OCI-LY3 (cell line): Measurements from ENCODE around the gene DYNLL2.
A peak's percentile ranks its signal among the peaks of the same experiment; 100 is the strongest.
"Not testable (repeated sequence)": the region's sequence is repeated elsewhere in the genome, so short reads cannot be mapped to it uniquely, and the experiment has no call there.

ENCODE experiments used
- H2AFZ ChIP-seq: fragments of 200-600, 300-600 bp; shearing (Covaris generic); 2 replicates; pipeline ENCODE4 v1.6.0; 2014; ENCODE audit warnings: antibody characterized with exemption, low read depth, low read length
- H3K27ac ChIP-seq: fragments of 200-600, 300-600 bp; sonication (generic); 2 replicates; pipeline ENCODE4 v1.5.1; 2014; ENCODE audit warnings: mild to moderate bottlenecking, low read length, moderate library complexity, mixed read lengths
- H3K27me3 ChIP-seq: fragments of 200-600, 300-600 bp; sonication (generic); 2 replicates; pipeline ENCODE4 v1.6.1; 2014; ENCODE audit warnings: low read depth, low read length, mixed read lengths
- H3K36me3 ChIP-seq: fragments of 200-600, 300-600 bp; sonication (generic); replicated peaks from 2 replicates; pipeline ENCODE3; 2014; ENCODE audit warnings: low read depth, low read length, mixed read lengths
- H3K4me1 ChIP-seq: fragments of 300-600, 200-600 bp; sonication (generic); 2 replicates; pipeline ENCODE4 v1.6.1; 2014; ENCODE audit warnings: low read length, mixed read lengths
- H3K4me2 ChIP-seq: fragments of 200-600, 300-600 bp; sonication (generic); 2 replicates; pipeline ENCODE4 v1.6.1; 2014; ENCODE audit warnings: low read length, mixed read lengths
- H3K4me3 ChIP-seq: fragments of 300-600, 200-600 bp; sonication (generic); 2 replicates; pipeline ENCODE4 v1.5.1; 2014; ENCODE audit warnings: antibody characterized with exemption, mild to moderate bottlenecking, low read length, moderate library complexity
- H3K79me2 ChIP-seq: fragments of 300-600, 200-600 bp; shearing (Covaris generic); 2 replicates; pipeline ENCODE4 v1.6.1; 2014; ENCODE audit warnings: mild to moderate bottlenecking, low read length, mixed read lengths
- H3K9ac ChIP-seq: fragments of 300-600, 200-600 bp; shearing (Covaris generic); 2 replicates; pipeline ENCODE4 v1.6.0; 2014; ENCODE audit warnings: mild to moderate bottlenecking, low read length, moderate library complexity
- H3K9me3 ChIP-seq: fragments of 200-600, 300-600 bp; shearing (Covaris generic); 2 replicates; pipeline ENCODE4 v1.6.1; 2014; ENCODE audit warnings: low read length, mixed read lengths; ENCODE audit not compliant: insufficient read depth
- H4K20me1 ChIP-seq: fragments of 200-600, 300-600 bp; sonication (generic); 2 replicates; pipeline ENCODE4 v1.6.1; 2016; ENCODE audit warnings: low read length, mixed read lengths; ENCODE audit not compliant: insufficient read depth
- CTCF ChIP-seq: fragments of 200-600, 300-600 bp; sonication (generic); IDR thresholded peaks from 2 replicates; pipeline ENCODE4 v1.5.1; 2014; ENCODE audit warnings: antibody characterized with exemption, low read length, low read depth
- EZH2phosphoT487 ChIP-seq: fragments of 200-600 bp; shearing (Covaris generic); IDR thresholded peaks from 2 replicates; pipeline ENCODE4 v1.6.1; 2018; ENCODE audit warnings: antibody characterized with exemption, mixed run types, low read depth

DYNLL2 gene

GRCh38 chr17:58119491-58119890 lies 36.3 kb downstream of the DYNLL2 start:
- Histone ChIP-seq H3K9me3 (no peaks in the 10 kb centered on the region), H3K4me2 (no peak overlapping the region), H3K27ac (no peak overlapping the region), H3K36me3 (no peaks in the 10 kb centered on the region), H3K27me3 (0 out of 2 replicates have a peak, but pooled peaks cover 3% of the 10 kb centered on the region), H2AFZ (no peak overlapping the region), H3K4me1 (no peaks in the 10 kb centered on the region), H3K9ac (no peak overlapping the region), H3K79me2 (no peaks in the 10 kb centered on the region), H4K20me1 (no peaks in the 10 kb centered on the region), H3K4me3 (no peak overlapping the region)
- TF ChIP-seq CTCF (no peak), EZH2phosphoT487 (no peak)

- no peaks in the 10 kb centered on the region for H3K79me2 ChIP-seq
- H3K9me3 ChIP-seq = no peaks in the 10 kb centered on the region
- H4K20me1 ChIP-seq = no peaks in the 10 kb centered on the region
- H3K36me3 ChIP-seq = no peaks in the 10 kb centered on the region
- H3K4me1 ChIP-seq = no peaks in the 10 kb centered on the region
- no peak overlapping the region for H3K4me2 ChIP-seq
- no peak overlapping the region for H3K9ac ChIP-seq
- no peaks in the 10 kb centered on the region; the same call in 1 of the 2 replicates for H3K27me3 ChIP-seq
- H3K4me3 ChIP-seq = no peak overlapping the region
- no peak overlapping the region for H2AFZ ChIP-seq
- no peak for TF ChIP-seq CTCF
- TF ChIP-seq EZH2phosphoT487 = no peak
- no peak overlapping the region for H3K27ac ChIP-seq
These were observed 37.1 kb downstream of the DYNLL2 start for GRCh38 chr17:58120195-58120822.

GRCh38 chr17:58121925-58122324 lies 38.7 kb downstream of the DYNLL2 start:
- Histone ChIP-seq H3K4me2 (no peak overlapping the region), H3K27me3 (peaks cover 11% of the 10 kb centered on the region; the same call in 1 of the 2 replicates), H3K27ac (no peak overlapping the region), H4K20me1 (no peaks in the 10 kb centered on the region), H3K9ac (no peak overlapping the region), H2AFZ (no peak overlapping the region), H3K9me3 (no peaks in the 10 kb centered on the region), H3K79me2 (no peaks in the 10 kb centered on the region), H3K4me1 (no peaks in the 10 kb centered on the region), H3K36me3 (no peaks in the 10 kb centered on the region), H3K4me3 (no peak overlapping the region)
- TF ChIP-seq EZH2phosphoT487 (no peak), CTCF (peak; percentile 48)

GRCh38 chr17:58127846-58128245 lies 44.6 kb downstream of the DYNLL2 start:
- Histone ChIP-seq H3K9ac (no peak overlapping the region), H3K4me3 (no peak overlapping the region), H3K4me2 (no peak overlapping the region), H3K27me3 (peaks cover 26% of the 10 kb centered on the region), H3K4me1 (no peaks in the 10 kb centered on the region), H3K79me2 (no peaks in the 10 kb centered on the region), H3K27ac (no peak overlapping the region), H3K36me3 (no peaks in the 10 kb centered on the region), H4K20me1 (no peaks in the 10 kb centered on the region), H3K9me3 (no peaks in the 10 kb centered on the region), H2AFZ (no peak overlapping the region)
- TF ChIP-seq EZH2phosphoT487 (no peak), CTCF (no peak)

- H3K4me2 ChIP-seq, H3K4me1 ChIP-seq, H2AFZ ChIP-seq, H3K9ac ChIP-seq, H3K9me3 ChIP-seq, H3K27ac ChIP-seq, H3K36me3 ChIP-seq, H3K4me3 ChIP-seq, H3K79me2 ChIP-seq, H4K20me1 ChIP-seq: not testable (repeated sequence)
- H3K27me3 ChIP-seq = peaks cover 33% of the 10 kb centered on the region
These were observed 49.5 kb downstream of the DYNLL2 start for GRCh38 chr17:58132697-58133096.
